RWPE1 (cell line): ENCODE results near the gene STAP2.
A peak's percentile ranks its signal among the peaks of the same experiment; 100 is the strongest.

Experiments
- CTCF ChIA-PET: fragments of 350-600 bp; sonication (Branson Sonifier 250); formaldehyde crosslinking; extraction: SDS; loops from one replicate; lab custom pipeline; 2021; lab: Yijun Ruan, JAX
- POLR2A ChIA-PET: fragments of 400-600 bp; formaldehyde crosslinking; extraction: SDS; loops from one replicate; lab custom pipeline; 2020; ENCODE audit warnings: antibody characterized with exemption; ENCODE audit not compliant: low non-redundant PET; lab: Yijun Ruan, JAX
- DNase-seq: peaks from one replicate; pipeline ENCODE4 v3.0.0; 2012; ENCODE audit warnings: low spot score
- H3K27ac ChIP-seq: fragments of 450-650 bp; 2 replicates; pipeline ENCODE4 v1.5.1; 2017
- CTCF ChIP-seq: fragments of 450-650 bp; conservative IDR thresholded peaks from 2 replicates; pipeline ENCODE4 v1.5.1; 2017; ENCODE audit warnings: low read depth, mild to moderate bottlenecking

The STAP2 gene

DNA sequence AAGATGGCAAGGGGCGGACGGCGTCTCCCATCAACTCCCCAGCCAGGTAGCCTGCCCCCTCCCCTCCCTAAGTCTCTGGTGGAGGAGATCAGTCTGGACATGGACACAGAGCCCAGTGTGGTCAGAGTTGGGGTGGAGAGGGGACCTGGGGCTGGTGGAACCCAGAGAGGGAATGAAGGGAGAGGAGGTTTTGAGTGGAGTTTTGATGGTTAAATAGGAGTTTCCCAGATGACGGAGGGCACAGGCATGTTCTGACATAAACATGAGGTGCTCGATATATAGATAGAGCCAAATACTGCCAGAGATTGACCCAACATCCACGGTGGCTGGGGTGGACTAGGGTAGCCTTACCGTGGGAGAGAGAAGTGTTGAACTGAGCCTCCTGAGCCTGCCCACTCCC lies 20.2 kb downstream of the STAP2 start:
- TF ChIP-seq CTCF, result no peak
- H3K27ac ChIP-seq, result no peak overlapping the region
- no peak for DNase-seq
- ChIA-PET POLR2A (no interaction called here), CTCF (no interaction called here)

DNA sequence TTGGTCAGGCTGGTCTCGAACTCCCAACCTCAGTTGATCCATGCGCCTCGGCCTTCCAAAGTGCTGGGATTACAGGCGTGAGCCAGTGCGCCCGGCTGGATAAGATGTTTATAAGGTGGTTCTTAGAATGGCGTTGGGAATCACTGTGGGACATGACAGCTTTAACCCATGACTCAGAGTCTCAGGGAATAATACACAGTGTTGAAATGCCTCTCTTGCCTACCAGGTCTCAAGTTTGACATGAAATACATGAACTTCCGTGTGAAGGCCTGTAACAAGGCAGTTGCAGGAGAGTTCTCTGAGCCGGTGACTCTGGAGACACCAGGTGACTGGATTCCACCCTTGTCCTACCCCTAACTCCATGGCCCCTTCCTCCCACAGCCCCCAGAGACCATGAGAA lies 21.7 kb downstream of the STAP2 start:
- no peak for DNase-seq
- no peak overlapping the region for H3K27ac ChIP-seq
- POLR2A ChIA-PET, result no interaction called here
- TF ChIP-seq CTCF, result no peak
- CTCF ChIA-PET, result no interaction called here

DNA sequence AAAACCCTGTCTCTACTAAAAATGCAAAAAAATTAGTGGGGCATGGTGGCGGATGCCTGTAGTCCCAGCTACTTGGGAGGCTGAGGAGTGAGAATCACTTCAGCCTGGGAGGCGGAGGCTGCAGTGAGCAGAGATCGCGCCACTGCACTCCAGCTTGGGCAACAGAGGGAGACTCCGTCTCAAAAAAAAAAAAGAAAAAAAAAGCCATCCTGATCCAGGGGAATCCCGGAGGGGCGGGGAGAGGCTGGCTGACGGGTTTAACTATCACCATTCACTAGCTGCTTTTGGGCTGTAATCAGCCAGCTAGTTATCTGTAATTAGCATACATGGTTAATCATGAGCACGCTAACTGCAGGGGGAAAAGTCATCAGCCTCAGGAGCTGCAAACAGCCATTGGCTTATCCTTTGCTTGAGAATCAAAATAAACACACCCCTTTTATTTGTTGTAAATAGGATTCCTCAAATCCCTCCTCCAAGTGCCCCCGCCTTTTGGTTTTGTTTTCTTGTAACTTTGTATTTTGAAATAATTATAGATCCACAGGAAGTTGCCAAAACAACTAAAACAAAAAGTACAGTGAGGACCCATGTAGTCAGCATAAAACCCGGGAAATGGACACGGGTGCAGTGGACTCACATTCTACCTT lies 24.7 kb downstream of the STAP2 start:
- TF ChIP-seq CTCF, result no peak

DNA sequence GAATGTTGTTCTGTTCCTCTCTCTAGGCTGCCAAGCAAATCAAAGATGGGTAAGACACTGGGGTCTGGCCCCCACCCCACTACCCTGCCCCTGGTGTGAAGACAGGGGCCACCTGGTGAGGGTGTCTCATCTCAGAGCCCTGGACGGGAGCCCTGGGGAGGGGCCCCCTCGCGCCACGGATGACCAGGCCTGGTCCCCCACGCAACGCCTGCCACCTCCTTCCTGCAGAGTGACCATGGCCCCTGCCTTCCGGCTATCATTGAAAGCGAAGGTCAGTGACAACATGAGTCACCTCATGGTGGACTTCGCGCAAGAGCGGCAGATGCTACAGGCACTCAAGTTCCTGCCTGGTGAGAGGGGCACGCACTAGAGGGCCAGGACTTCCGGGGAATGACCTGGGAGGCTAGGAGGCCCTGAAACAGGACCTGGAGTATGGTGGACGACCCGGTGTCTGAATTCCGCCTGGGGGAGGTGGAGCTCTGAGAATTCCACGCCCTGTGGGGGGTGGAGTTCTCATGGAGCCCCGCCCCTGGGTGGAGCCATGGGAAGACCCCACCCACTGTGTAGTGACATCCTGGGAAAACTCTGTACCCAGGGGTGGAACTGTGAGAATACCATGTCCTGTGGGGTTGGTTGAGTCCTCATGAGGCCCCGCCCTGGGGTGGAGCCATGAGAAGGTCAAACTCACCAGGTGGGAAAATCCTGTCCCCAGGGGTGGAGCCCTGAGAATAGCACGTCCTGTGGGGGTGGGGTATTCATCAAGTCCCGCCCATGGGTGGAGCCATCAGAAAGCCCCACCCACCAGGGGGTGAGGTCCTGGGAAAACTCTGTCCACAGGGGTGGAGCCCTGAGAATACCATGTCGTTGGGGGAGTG lies 28.1 kb downstream of the STAP2 start:
- TF ChIP-seq CTCF, result no peak
- H3K27ac ChIP-seq, result no peak overlapping the region
- POLR2A ChIA-PET, result interaction anchor here (0.6 kb wide), 1 partner anchor 28 kb away, joined by 4 read pairs; the partner anchor contains the start of gene STAP2
- peak; percentile 64 for DNase-seq
- CTCF ChIA-PET, result interaction anchor here (0.6 kb wide), 2 partner anchors 77 to 1005 kb away, joined by 3 to 6 read pairs; no protein-coding TSS in a partner anchor

More for the DNA sequence above, 24.7 kb downstream of the STAP2 start:
- 0 out of 2 replicates have a peak overlapping the region, but pooled peaks have one; percentile 27 for H3K27ac ChIP-seq
- CTCF ChIA-PET, result interaction anchor here (0.6 kb wide), 2 partner anchors 8 to 78 kb away, joined by 3 to 4 read pairs; no protein-coding TSS in a partner anchor
- DNase-seq, result no peak
- POLR2A ChIA-PET, result interaction anchor here (0.7 kb wide), 1 partner anchor 67 kb away, joined by 5 read pairs; the partner anchor contains the start of gene YJU2

GRCh38 chr19:4305659-4306058 lies 33.0 kb downstream of the STAP2 start:
- POLR2A ChIA-PET, result no interaction called here

More at GRCh38 chr19:4305659-4306058, 33.0 kb downstream of the STAP2 start:
- no peak for DNase-seq
- TF ChIP-seq CTCF, result no peak
- H3K27ac ChIP-seq, result no peak overlapping the region
- CTCF ChIA-PET, result interaction anchor here (0.6 to 1.3 kb wide), 3 partner anchors 24 to 73 kb away, joined by 3 to 6 read pairs (median 3); no protein-coding TSS in a partner anchor
